Skeletal muscle tissue (tissue), 4 donors: Measurements from ENCODE around the gene TMEM244. TPM values are rescaled to one million over a fixed set of nuclear protein-coding genes. Genes with fewer than 3 reads are reported as not detected.
"Not testable (repeated sequence)": the region's sequence is repeated elsewhere in the genome, so short reads cannot be mapped to it uniquely, and the experiment has no call there.

ENCODE experiments used
- H3K27ac ChIP-seq: one replicate; pipeline ENCODE4 v1.7.0; 2013; ENCODE audit warnings: mild to moderate bottlenecking, low read depth, low read length, inconsistent platforms
- H3K27me3 ChIP-seq, 3 donors: one replicate each; pipeline ENCODE4 v1.7.0; 2013; ENCODE audit warnings: low read length in 3 of 3; ENCODE audit not compliant: control insufficient read depth in 3 of 3, insufficient read depth in 3 of 3
- H3K36me3 ChIP-seq, 3 donors: one replicate each; pipeline ENCODE4 v1.7.0; 2013; ENCODE audit warnings: low read length in 3 of 3; ENCODE audit not compliant: control insufficient read depth in 3 of 3, insufficient read depth in 3 of 3
- H3K4me1 ChIP-seq, 3 donors: one replicate each; pipeline ENCODE4 v1.7.0; 2013; ENCODE audit warnings: low read length in 3 of 3, mild to moderate bottlenecking in 3 of 3; ENCODE audit not compliant: control insufficient read depth in 3 of 3, insufficient read depth in 3 of 3
- H3K4me3 ChIP-seq, 3 donors: one replicate each; pipeline ENCODE4 v1.7.0; 2013; ENCODE audit warnings: low read length in 3 of 3
- H3K9ac ChIP-seq, 3 donors: one replicate each; pipeline ENCODE4 v1.7.0; 2013; ENCODE audit warnings: low read length in 3 of 3, mild to moderate bottlenecking in 3 of 3, moderate library complexity in 2 of 3, low read depth in 1 of 3
- H3K9me3 ChIP-seq, 3 donors: one replicate each; pipeline ENCODE4 v1.7.0; 2013; ENCODE audit warnings: low read length in 3 of 3; ENCODE audit not compliant: control insufficient read depth in 3 of 3
- total RNA-seq: library from RNA; depleted of rRNA; stranded (reverse); fragments of >200 nt; gene quantifications from one replicate; pipeline ENCODE4 v1.2.3, GENCODE V29; 2014
- donor health status: Osteomylitis.

TMEM244 gene
- total RNA-seq, 1 donor from 2014 or later: not detected

GRCh38 chr6:129849456-129849855, 11.7 kb downstream of the TMEM244 start:
- Histone ChIP-seq H3K9me3 (no peaks in the 10 kb centered on the region), H3K36me3 (no peaks in the 10 kb centered on the region), H3K9ac (no peak overlapping the region), H3K4me1 (no peaks in the 10 kb centered on the region), H3K4me3 (no peak overlapping the region), H3K27ac (no peak overlapping the region), H3K27me3 (no peaks in the 10 kb centered on the region)

- H3K4me1 ChIP-seq: no peaks in the 10 kb centered on the region
- no peaks in the 10 kb centered on the region for H3K36me3 ChIP-seq
- H3K27me3 ChIP-seq: no peaks in the 10 kb centered on the region
- no peaks in the 10 kb centered on the region for H3K9me3 ChIP-seq
- no peak overlapping the region for H3K27ac ChIP-seq
- no peak overlapping the region for H3K4me3 ChIP-seq
- H3K9ac ChIP-seq: no peak overlapping the region
Observed at GRCh38 chr6:129846761-129847160, 14.4 kb downstream of the TMEM244 start.

- Histone ChIP-seq H3K36me3 (no peaks in the 10 kb centered on the region), H3K4me1 (no peaks in the 10 kb centered on the region), H3K4me3 (no peak overlapping the region), H3K27me3 (no peaks in the 10 kb centered on the region), H3K27ac (no peak overlapping the region), H3K9me3 (no peaks in the 10 kb centered on the region), H3K9ac (no peak overlapping the region)
Observed at GRCh38 chr6:129845696-129846095, 15.4 kb downstream of the TMEM244 start.

- H3K36me3 ChIP-seq: no peaks in the 10 kb centered on the region
- H3K9me3 ChIP-seq: no peaks in the 10 kb centered on the region
- H3K27me3 ChIP-seq: no peaks in the 10 kb centered on the region
- no peak overlapping the region for H3K4me3 ChIP-seq
- no peak overlapping the region for H3K9ac ChIP-seq
- no peak overlapping the region for H3K27ac ChIP-seq
- H3K4me1 ChIP-seq: no peaks in the 10 kb centered on the region
Observed at GRCh38 chr6:129844118-129844891, 16.8 kb downstream of the TMEM244 start.

- H3K27ac ChIP-seq: no peak overlapping the region
- no peaks in the 10 kb centered on the region for H3K27me3 ChIP-seq
- H3K9ac ChIP-seq: no peak overlapping the region
- no peak overlapping the region for H3K4me3 ChIP-seq
- H3K4me1 ChIP-seq: no peaks in the 10 kb centered on the region
- H3K36me3 ChIP-seq: no peaks in the 10 kb centered on the region
- no peaks in the 10 kb centered on the region for H3K9me3 ChIP-seq
Observed at GRCh38 chr6:129843573-129843972, 17.5 kb downstream of the TMEM244 start.

- no peaks in the 10 kb centered on the region for H3K27me3 ChIP-seq
- no peaks in the 10 kb centered on the region for H3K36me3 ChIP-seq
- no peak overlapping the region for H3K27ac ChIP-seq
- H3K4me1 ChIP-seq: no peaks in the 10 kb centered on the region
- H3K4me3 ChIP-seq: no peak overlapping the region
- H3K9me3 ChIP-seq: no peaks in the 10 kb centered on the region
- H3K9ac ChIP-seq: no peak overlapping the region
Observed at GRCh38 chr6:129842881-129843409, 18.2 kb downstream of the TMEM244 start.

GRCh38 chr6:129842137-129842536, 19.0 kb downstream of the TMEM244 start:
- Histone ChIP-seq H3K36me3 (no peaks in the 10 kb centered on the region), H3K4me3 (no peak overlapping the region), H3K9me3 (no peaks in the 10 kb centered on the region), H3K4me1 (no peaks in the 10 kb centered on the region), H3K27me3 (no peaks in the 10 kb centered on the region), H3K9ac (no peak overlapping the region), H3K27ac (no peak overlapping the region)

GRCh38 chr6:129839562-129839961, 21.6 kb downstream of the TMEM244 start:
- H3K9me3 ChIP-seq, H3K27ac ChIP-seq, H3K4me3 ChIP-seq, H3K36me3 ChIP-seq, H3K4me1 ChIP-seq, H3K27me3 ChIP-seq, H3K9ac ChIP-seq: not testable (repeated sequence)

GRCh38 chr6:129835691-129836090, 25.4 kb downstream of the TMEM244 start:
- no peaks in the 10 kb centered on the region for H3K27me3 ChIP-seq
- H3K4me3 ChIP-seq: no peak overlapping the region
- H3K9ac ChIP-seq: no peak overlapping the region
- no peaks in the 10 kb centered on the region for H3K4me1 ChIP-seq
- no peaks in the 10 kb centered on the region for H3K9me3 ChIP-seq
- no peak overlapping the region for H3K27ac ChIP-seq
- H3K36me3 ChIP-seq: no peaks in the 10 kb centered on the region

- H3K4me1 ChIP-seq: no peaks in the 10 kb centered on the region
- H3K9me3 ChIP-seq: no peaks in the 10 kb centered on the region
- no peak overlapping the region for H3K9ac ChIP-seq
- no peak overlapping the region for H3K27ac ChIP-seq
- H3K27me3 ChIP-seq: no peaks in the 10 kb centered on the region
- no peak overlapping the region for H3K4me3 ChIP-seq
- no peaks in the 10 kb centered on the region for H3K36me3 ChIP-seq
Observed at GRCh38 chr6:129832299-129832698, 28.8 kb downstream of the TMEM244 start.
